H1 (cell line): ENCODE measurements around the gene MYORG. TPM values are rescaled to one million over a fixed set of nuclear protein-coding genes. Genes with fewer than 3 reads are reported as not detected.

ENCODE experiments used
- CTCF ChIA-PET: fragments of 300-600 bp; sonication (Branson Sonifier 250); formaldehyde crosslinking; loops from one replicate; lab custom pipeline; 2021; ENCODE audit not compliant: partially characterized antibody; lab: Charles Lee
- POLR2A ChIA-PET: fragments of 300-600 bp; sonication (Branson Sonifier 250); formaldehyde crosslinking; loops from one replicate; lab custom pipeline; 2021; ENCODE audit warnings: inconsistent platforms; ENCODE audit not compliant: partially characterized antibody; lab: Charles Lee
- DNase-seq, 2 experiments: peaks; one replicate each; pipeline versions ENCODE4 v3.0.0 to v3.0.0-alpha.2; 2010 to 2022; ENCODE audit warnings: low spot score in 2 of 2, low read depth in 1 of 2, mixed read lengths in 1 of 2
- FAIRE-seq: peaks from 2 replicates; lab custom pipeline; 2011; peaks lifted over from hg19 to GRCh38; lab: Jason Lieb, UNC
- H2AFZ ChIP-seq: 2 replicates; pipeline ENCODE4 v1.8.1; 2012; ENCODE audit warnings: low read length, inconsistent platforms
- H2AK5ac ChIP-seq: 2 replicates; pipeline ENCODE4 v1.6.1; 2013; ENCODE audit warnings: low read depth, low read length
- H2BK120ac ChIP-seq: replicated peaks from 2 replicates; pipeline ENCODE3; 2013; ENCODE audit warnings: low read depth, low read length, inconsistent platforms
- H2BK12ac ChIP-seq: 2 replicates; pipeline ENCODE4 v1.6.1; 2013; ENCODE audit warnings: low read depth, low read length
- H2BK15ac ChIP-seq: 2 replicates; pipeline ENCODE4 v1.6.1; 2013; ENCODE audit warnings: low read length
- H2BK20ac ChIP-seq: 2 replicates; pipeline ENCODE4 v1.6.1; 2013; ENCODE audit warnings: low read length
- H2BK5ac ChIP-seq: 2 replicates; pipeline ENCODE4 v1.6.1; 2013; ENCODE audit warnings: low read depth, low read length
- H3K14ac ChIP-seq: 2 replicates; pipeline ENCODE4 v1.6.1; 2013; ENCODE audit warnings: inconsistent platforms; ENCODE audit not compliant: insufficient read length
- H3K18ac ChIP-seq: 2 replicates; pipeline ENCODE4 v1.6.1; 2013; ENCODE audit warnings: low read length; ENCODE audit errors: extremely low read depth
- H3K23ac ChIP-seq: 2 replicates; pipeline ENCODE4 v1.6.1; 2013; ENCODE audit warnings: inconsistent platforms; ENCODE audit not compliant: insufficient read length
- H3K23me2 ChIP-seq: 2 replicates; pipeline ENCODE4 v1.6.1; 2013; ENCODE audit warnings: low read depth, low read length
- H3K27ac ChIP-seq: 2 replicates; pipeline ENCODE4 v1.6.1; 2011; ENCODE audit warnings: low read depth, low read length, inconsistent platforms
- H3K27me3 ChIP-seq, 4 experiments: replicated peaks in 1 of 4; 1 replicate in 1 of 4; 2 replicates in 3 of 4; pipeline versions ENCODE4 v1.6.1 to v1.8.1; 2011 to 2013; ENCODE audit warnings: low read length in 3 of 4, mild to moderate bottlenecking in 3 of 4, inconsistent platforms in 2 of 4, mixed read lengths in 2 of 4, moderate library complexity in 1 of 4; ENCODE audit not compliant: control insufficient read depth in 3 of 4, insufficient read depth in 3 of 4; ENCODE audit errors: extremely low read depth in 1 of 4
- H3K36me3 ChIP-seq, 4 experiments: 2 replicates each; pipeline versions ENCODE4 v1.6.1 to v1.8.1; 2011 to 2013; ENCODE audit warnings: mild to moderate bottlenecking in 4 of 4, low read length in 3 of 4, moderate library complexity in 2 of 4, control low read depth in 1 of 4, inconsistent platforms in 1 of 4; ENCODE audit not compliant: insufficient read depth in 4 of 4, control insufficient read depth in 2 of 4
- H3K4ac ChIP-seq: replicated peaks from 2 replicates; pipeline ENCODE3; 2013; ENCODE audit warnings: low read length, low read depth, mixed read lengths, inconsistent platforms; ENCODE audit not compliant: insufficient read length
- H3K4me1 ChIP-seq, 4 experiments: replicated peaks in 1 of 4; 1 replicate in 1 of 4; 2 replicates in 3 of 4; pipeline versions ENCODE4 v1.6.1 to v1.8.1; 2011 to 2013; ENCODE audit warnings: low read length in 3 of 4, inconsistent platforms in 2 of 4, mixed read lengths in 1 of 4; ENCODE audit not compliant: insufficient read depth in 4 of 4, control insufficient read depth in 3 of 4
- H3K4me2 ChIP-seq, 2 experiments: 2 replicates each; pipeline versions ENCODE4 v1.6.1 to v1.8.1; 2011 to 2013; ENCODE audit warnings: low read depth in 2 of 2, low read length in 2 of 2, control low read depth in 1 of 2, inconsistent platforms in 1 of 2, mild to moderate bottlenecking in 1 of 2; ENCODE audit not compliant: insufficient read depth in 1 of 2
- H3K4me3 ChIP-seq, 4 experiments: fragments of 200-600, 300-600 bp in 1 of 4; sonication (generic), shearing (Covaris generic), sonication (Bioruptor Twin) in 1 of 4; 2 replicates each; pipeline versions ENCODE4 v1.5.1 to v1.8.1; 2011 to 2016; ENCODE audit warnings: low read length in 4 of 4, low read depth in 3 of 4, control low read depth in 2 of 4, inconsistent platforms in 2 of 4, mild to moderate bottlenecking in 2 of 4, mixed read lengths in 1 of 4, moderate library complexity in 1 of 4; ENCODE audit not compliant: insufficient read depth in 2 of 4; ENCODE audit errors: extremely low read depth in 1 of 4
- H3K56ac ChIP-seq: replicated peaks from 2 replicates; pipeline ENCODE3; 2013; ENCODE audit warnings: low read depth, mild to moderate bottlenecking, mixed read lengths, low read length, inconsistent platforms; ENCODE audit not compliant: insufficient read length
- H3K79me1 ChIP-seq: 2 replicates; pipeline ENCODE4 v1.6.1; 2013; ENCODE audit warnings: low read depth, low read length, control low read depth
- H3K79me2 ChIP-seq, 2 experiments: 2 replicates each; pipeline versions ENCODE4 v1.6.1 to v1.8.1; 2012 to 2013; ENCODE audit warnings: low read length in 2 of 2, mild to moderate bottlenecking in 2 of 2, inconsistent platforms in 1 of 2; ENCODE audit not compliant: insufficient read depth in 2 of 2, control insufficient read depth in 1 of 2
- H3K9ac ChIP-seq, 4 experiments: replicated peaks in 1 of 4; 1 replicate in 1 of 4; 2 replicates in 3 of 4; pipeline versions ENCODE4 v1.6.1 to v1.8.1; 2011 to 2013; ENCODE audit warnings: low read depth in 3 of 4, low read length in 3 of 4, control low read depth in 2 of 4, mild to moderate bottlenecking in 2 of 4, moderate library complexity in 2 of 4, inconsistent platforms in 1 of 4; ENCODE audit errors: extremely low read depth in 1 of 4
- H3K9me3 ChIP-seq, 2 experiments: 2 replicates each; pipeline versions ENCODE4 v1.6.1 to v1.8.1; 2012 to 2013; ENCODE audit warnings: mild to moderate bottlenecking in 2 of 2, moderate library complexity in 2 of 2, control low read depth in 1 of 2, inconsistent platforms in 1 of 2, low read depth in 1 of 2, low read length in 1 of 2, mixed read lengths in 1 of 2; ENCODE audit not compliant: insufficient read depth in 2 of 2
- H4K20me1 ChIP-seq, 2 experiments: replicated peaks in 1 of 2; 2 replicates each; pipeline versions ENCODE3 to v1.8.1; 2011 to 2013; ENCODE audit warnings: inconsistent platforms in 2 of 2, low read length in 2 of 2, mild to moderate bottlenecking in 1 of 2; ENCODE audit not compliant: insufficient read depth in 2 of 2, control insufficient read depth in 1 of 2
- H4K5ac ChIP-seq: 2 replicates; pipeline ENCODE4 v1.6.1; 2013; ENCODE audit warnings: low read length, low read depth, mixed read lengths, inconsistent platforms; ENCODE audit not compliant: insufficient read length
- H4K8ac ChIP-seq: 2 replicates; pipeline ENCODE4 v1.8.0; 2013; ENCODE audit warnings: mild to moderate bottlenecking, moderate library complexity, low read length, inconsistent platforms; ENCODE audit not compliant: insufficient read depth; ENCODE audit errors: extremely low read depth
- H4K91ac ChIP-seq: replicated peaks from 2 replicates; pipeline ENCODE3; 2013; ENCODE audit warnings: low read length, mixed read lengths, inconsistent platforms; ENCODE audit not compliant: insufficient read length
- EP300 ChIP-seq, 2 experiments: IDR thresholded peaks; 1 replicate in 1 of 2; 2 replicates in 1 of 2; pipeline ENCODE4 v1.6.1; 2011 to 2012; ENCODE audit warnings: low read depth in 2 of 2, low read length in 2 of 2, mild to moderate bottlenecking in 2 of 2, borderline replicate concordance in 1 of 2, inconsistent platforms in 1 of 2, moderate library complexity in 1 of 2
- WGBS, 2 experiments: shearing (Covaris generic) in 1 of 2; methylation state at CpG; one replicate each; pipeline versions ENCODE4 v1.1.6 to v1.1.7; 2013 to 2015; ENCODE audit warnings: low lambda C conversion rate in 2 of 2, mixed read lengths in 2 of 2, inconsistent platforms in 1 of 2, low coverage in 1 of 2, missing lambda C conversion rate in 1 of 2; ENCODE audit not compliant: insufficient replicate concordance in 2 of 2, insufficient coverage in 1 of 2, insufficient read length in 1 of 2; ENCODE audit errors: extremely low coverage in 1 of 2, missing lambda C conversion rate in 1 of 2; 5-methylcytosine and 5-hydroxymethylcytosine counted together
- polyA plus RNA-seq, 7 experiments: library from polyadenylated mRNA; depleted of rRNA in 3 of 7; stranded (reverse) in 5 of 7; unstranded in 2 of 7; fragments of >200 nt in 5 of 7; fragments of 200-250 nt in 2 of 7; gene quantifications; 1 replicate in 5 of 7; 2 replicates in 1 of 7; 4 replicates in 1 of 7; pipeline versions ENCODE4 v1.2.1 to v1.2.3, GENCODE V29; 2011 to 2013; ENCODE audit warnings: missing spikeins in 2 of 7, mixed read lengths in 2 of 7
- total RNA-seq: library from RNA; stranded (reverse); fragmentation: NEBNext Ultra II Directional; extraction: Animal tissue kit (Norgen Biotek cat#: 25700); gene quantifications from 2 replicates; pipeline ENCODE4 v1.2.1, GENCODE V29; 2021

Gene MYORG
- total and polyA plus RNA-seq, 2 of the 8 experiments (the other 6 are each of a cell fraction or from before 2014, with no cell fraction given), result 1.2 to 5.9 TPM

DNA sequence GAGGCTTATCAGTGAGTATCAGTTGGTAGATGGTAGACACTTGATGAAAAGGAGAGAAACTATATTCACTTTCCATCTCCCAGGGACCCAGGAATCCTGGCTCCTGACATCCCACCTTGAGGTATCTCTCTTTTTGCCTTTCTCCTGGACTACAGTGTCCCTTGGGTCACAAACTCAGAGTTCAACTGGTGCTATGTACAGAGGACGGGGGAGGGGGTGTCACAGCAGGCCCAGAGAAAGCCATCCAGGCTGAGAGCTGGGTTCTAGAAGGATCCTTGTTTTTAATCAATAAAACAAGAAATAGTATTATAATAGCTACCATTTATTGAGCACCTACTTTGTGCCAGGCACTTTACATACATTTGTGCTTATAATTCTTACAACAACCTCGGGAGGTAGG is 10.3 kb downstream of the MYORG start:
- Histone ChIP-seq H2BK12ac (no peak overlapping the region), H4K91ac (no peak overlapping the region), H2BK20ac (no peak overlapping the region), H4K5ac (no peak overlapping the region), H3K56ac (no peak overlapping the region), H3K79me1 (no peaks in the 10 kb centered on the region), H3K9ac (no peak overlapping the region), H2BK5ac (no peak overlapping the region), H3K23me2 (no peaks in the 10 kb centered on the region), H3K79me2 (no peaks in the 10 kb centered on the region), H3K4me3 (no peak overlapping the region), H3K9me3 (peaks cover 0 to 6% of the 10 kb centered on the region in 2 experiments; a peak in 2 of 4 replicates), H2AFZ (no peak overlapping the region), H2BK120ac (no peak overlapping the region), H2BK15ac (no peak overlapping the region), H3K4ac (no peak overlapping the region), H3K4me1 (peaks cover 9 to 19% (median 11%) of the 10 kb centered on the region in 4 experiments; a peak in 6 of 7 replicates), H3K27ac (no peak overlapping the region), H4K8ac (no peak overlapping the region), H3K27me3 (no peaks in the 10 kb centered on the region), H2AK5ac (no peak overlapping the region), H3K18ac (no peak overlapping the region), H3K14ac (no peak overlapping the region), H3K36me3 (peaks cover 0 to 7% (median 0%) of the 10 kb centered on the region in 4 experiments; a peak in 1 of 8 replicates), H3K4me2 (no peak overlapping the region), H4K20me1 (peaks cover 0 to 2% of the 10 kb centered on the region in 2 experiments), H3K23ac (no peak overlapping the region)
- WGBS, 2 experiments, result 78% methylated on average over 2 of the region's 2 CpGs; no CpG with 5 or more reads in 1 of the 2 experiments
- DNase-seq, result peak in 1 of 2 experiments; percentile 11
- no peak for TF ChIP-seq EP300 (IDR thresholded peaks at IDR 0.05; ENCODE audit: borderline replicate concordance in 1 of 2, low read depth in 2 of 2, low read length in 2 of 2)
- ChIA-PET POLR2A (no interaction called here), CTCF (interaction anchor here (10.6 to 19.4 kb wide), 2 partner anchors 11 to 28 kb away, joined by 83 to 350 read pairs; partner anchors contain the start of gene MYORG)
- no peak for FAIRE-seq
